ENCODE measurements around the gene RAB4A.

- TF ChIP-seq, protein P1, sequence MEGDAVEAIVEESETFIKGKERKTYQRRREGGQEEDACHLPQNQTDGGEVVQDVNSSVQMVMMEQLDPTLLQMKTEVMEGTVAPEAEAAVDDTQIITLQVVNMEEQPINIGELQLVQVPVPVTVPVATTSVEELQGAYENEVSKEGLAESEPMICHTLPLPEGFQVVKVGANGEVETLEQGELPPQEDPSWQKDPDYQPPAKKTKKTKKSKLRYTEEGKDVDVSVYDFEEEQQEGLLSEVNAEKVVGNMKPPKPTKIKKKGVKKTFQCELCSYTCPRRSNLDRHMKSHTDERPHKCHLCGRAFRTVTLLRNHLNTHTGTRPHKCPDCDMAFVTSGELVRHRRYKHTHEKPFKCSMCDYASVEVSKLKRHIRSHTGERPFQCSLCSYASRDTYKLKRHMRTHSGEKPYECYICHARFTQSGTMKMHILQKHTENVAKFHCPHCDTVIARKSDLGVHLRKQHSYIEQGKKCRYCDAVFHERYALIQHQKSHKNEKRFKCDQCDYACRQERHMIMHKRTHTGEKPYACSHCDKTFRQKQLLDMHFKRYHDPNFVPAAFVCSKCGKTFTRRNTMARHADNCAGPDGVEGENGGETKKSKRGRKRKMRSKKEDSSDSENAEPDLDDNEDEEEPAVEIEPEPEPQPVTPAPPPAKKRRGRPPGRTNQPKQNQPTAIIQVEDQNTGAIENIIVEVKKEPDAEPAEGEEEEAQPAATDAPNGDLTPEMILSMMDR (IDR thresholded peaks at IDR 0.05; ENCODE audit: insufficient read depth, low read length) = no peak
- TF ChIP-seq POLR2AphosphoS5 (IDR thresholded peaks at IDR 0.05; ENCODE audit: low read depth) = no peak
- no peak for TF ChIP-seq REST (IDR thresholded peaks at IDR 0.05; ENCODE audit: insufficient replicate concordance, low read depth)
These were observed 15.3 kb downstream of the RAB4A start for GRCh38 chr1:229286099-229286766.
